SK-N-SH treated with all-trans-retinoic acid at 6 μM for 48 hours (cell line): ENCODE results near the gene PAMR1.
A peak's percentile ranks its signal among the peaks of the same experiment; 100 is the strongest.

Experiments
- ATAC-seq: fragments of 200-7000 bp; cut with Tn5 transposase; 3 replicates; pipeline ENCODE4 v1.9.1; 2020; ENCODE audit warnings: mild to moderate bottlenecking, moderate library complexity
- ARNTL ChIP-seq: fragments of 450-650 bp; formaldehyde crosslinking; IDR thresholded peaks from 2 replicates; pipeline ENCODE4 v1.5.0; 2020; ENCODE audit warnings: low read depth, mild to moderate bottlenecking, moderate library complexity, borderline replicate concordance
- BACH2 ChIP-seq: fragments of 250-450 bp; sonication (Bioruptor Pico); IDR thresholded peaks from 2 replicates; pipeline ENCODE4 v1.9.0; 2021; ENCODE audit warnings: mild to moderate bottlenecking, borderline replicate concordance
- CSDC2 ChIP-seq: fragments of 250-450 bp; sonication (Bioruptor Pico); IDR thresholded peaks from 2 replicates; pipeline ENCODE4 v1.5.0; 2020; ENCODE audit warnings: mild to moderate bottlenecking, moderate library complexity
- ESRRG ChIP-seq: fragments of 250-450 bp; sonication (Bioruptor Pico); IDR thresholded peaks from 2 replicates; pipeline ENCODE4 v1.6.1; 2021; ENCODE audit warnings: mild to moderate bottlenecking
- GLIS3 ChIP-seq: fragments of 250-450 bp; sonication (Bioruptor Pico); IDR thresholded peaks from 2 replicates; pipeline ENCODE4 v1.5.0; 2020; ENCODE audit warnings: mild to moderate bottlenecking, moderate library complexity
- OSR1 ChIP-seq: fragments of 250-450 bp; sonication (Bioruptor Pico); IDR thresholded peaks from 2 replicates; pipeline ENCODE4 v1.8.0; 2022; ENCODE audit warnings: moderate library complexity, mild to moderate bottlenecking, inconsistent platforms
- PPARA ChIP-seq: fragments of 250-450 bp; sonication (Bioruptor Pico); IDR thresholded peaks from 2 replicates; pipeline ENCODE4 v1.5.0; 2020; ENCODE audit warnings: mild to moderate bottlenecking, borderline replicate concordance
- RARB ChIP-seq: fragments of 250-450 bp; sonication (Bioruptor Pico); IDR thresholded peaks from 2 replicates; pipeline ENCODE4 v1.8.0; 2021; ENCODE audit warnings: mild to moderate bottlenecking, moderate library complexity
- SNAI2 ChIP-seq: fragments of 250-450 bp; sonication (Bioruptor Pico); IDR thresholded peaks from 2 replicates; pipeline ENCODE4 v1.5.0; 2020; ENCODE audit warnings: mild to moderate bottlenecking, moderate library complexity
- TCF4 ChIP-seq: fragments of 250-450 bp; sonication (Bioruptor Pico); IDR thresholded peaks from 2 replicates; pipeline ENCODE4 v1.8.0; 2021; ENCODE audit warnings: mild to moderate bottlenecking, moderate library complexity, borderline replicate concordance
- TOX ChIP-seq: fragments of 250-450 bp; sonication (Bioruptor Pico); IDR thresholded peaks from 2 replicates; pipeline ENCODE4 v1.8.0; 2021; ENCODE audit warnings: mild to moderate bottlenecking, moderate library complexity, borderline replicate concordance
- ZC3H10 ChIP-seq: fragments of 250-450 bp; sonication (Bioruptor Pico); IDR thresholded peaks from 2 replicates; pipeline ENCODE4 v1.5.1; 2021; ENCODE audit warnings: mild to moderate bottlenecking, moderate library complexity
- ZFP3 ChIP-seq: fragments of 250-450 bp; sonication (Bioruptor Pico); IDR thresholded peaks from 2 replicates; pipeline ENCODE4 v1.5.0; 2020; ENCODE audit warnings: mild to moderate bottlenecking, moderate library complexity
- ZFP30 ChIP-seq: fragments of 450-650 bp; formaldehyde crosslinking; IDR thresholded peaks from 2 replicates; pipeline ENCODE4 v1.5.0; 2022; ENCODE audit warnings: mild to moderate bottlenecking, moderate library complexity
- ZNF565 ChIP-seq: fragments of 450-650 bp; formaldehyde crosslinking; conservative IDR thresholded peaks from 2 replicates; pipeline ENCODE4 v1.5.0; 2020; ENCODE audit warnings: low read depth, mild to moderate bottlenecking, moderate library complexity
- ZNF70 ChIP-seq: fragments of 450-650 bp; formaldehyde crosslinking; IDR thresholded peaks from 2 replicates; pipeline ENCODE4 v1.5.0; 2020; ENCODE audit warnings: mild to moderate bottlenecking, moderate library complexity
- ZNF8 ChIP-seq: fragments of 450-650 bp; formaldehyde crosslinking; IDR thresholded peaks from 2 replicates; pipeline ENCODE4 v1.5.0; 2020; ENCODE audit warnings: mild to moderate bottlenecking, moderate library complexity
- TF ChIP-seq, protein P1 (sequence below): fragments of 250-450 bp; sonication (Bioruptor Pico); IDR thresholded peaks from 2 replicates; pipeline ENCODE4 v1.5.1; 2021; ENCODE audit warnings: mild to moderate bottlenecking, moderate library complexity
- TF ChIP-seq, protein P2 (sequence below): fragments of 250-450 bp; sonication (Bioruptor Pico); IDR thresholded peaks from 2 replicates; pipeline ENCODE4 v1.5.1; 2020; ENCODE audit warnings: low read depth, mild to moderate bottlenecking, moderate library complexity
- TF ChIP-seq, protein P3 (sequence below): fragments of 250-450 bp; sonication (Bioruptor Pico); IDR thresholded peaks from 2 replicates; pipeline ENCODE4 v1.8.0; 2020; ENCODE audit warnings: mild to moderate bottlenecking, moderate library complexity, borderline replicate concordance
- TF ChIP-seq, protein P4 (sequence below): fragments of 250-450 bp; sonication (Bioruptor Pico); IDR thresholded peaks from 2 replicates; pipeline ENCODE4 v1.8.0; 2021; ENCODE audit warnings: low read depth, mild to moderate bottlenecking, moderate library complexity, borderline replicate concordance
- TF ChIP-seq, protein P5 (sequence below): fragments of 250-450 bp; sonication (Bioruptor Pico); IDR thresholded peaks from 2 replicates; pipeline ENCODE4 v1.5.0; 2020; ENCODE audit warnings: mild to moderate bottlenecking, moderate library complexity

The PAMR1 gene

DNA sequence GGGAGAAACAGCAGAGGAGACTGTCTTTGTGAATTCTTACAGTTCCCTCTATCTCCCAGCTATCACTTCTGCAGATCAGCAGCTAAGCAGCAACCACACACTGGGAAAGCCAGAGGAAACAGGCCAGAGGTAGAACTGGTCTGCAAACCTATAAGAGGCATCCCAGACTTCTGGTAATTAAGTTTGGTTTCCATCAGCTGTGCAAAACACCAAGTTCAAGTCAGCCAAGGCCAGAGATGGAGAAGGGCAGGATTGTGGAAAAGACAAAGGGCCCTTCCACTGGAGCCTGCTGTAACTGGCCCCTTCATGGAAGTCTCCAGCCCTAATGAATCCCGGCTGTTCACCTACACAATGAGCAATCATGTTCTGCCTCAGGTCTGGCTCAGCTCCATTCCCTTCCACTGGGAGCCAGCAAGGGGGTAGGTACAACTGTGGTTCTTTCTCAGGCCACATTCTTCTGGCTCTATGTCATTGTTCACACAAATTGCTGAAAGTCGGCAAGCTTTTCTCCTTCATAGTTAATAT lies 4.6 kb upstream of the PAMR1 start (continued):
- no peak for TF ChIP-seq BACH2 (CRISPR knock-in tag)
- no peak for TF ChIP-seq TOX (CRISPR knock-in tag)
- peak; percentile 83; the same call in 1 of the 2 replicates for TF ChIP-seq CSDC2

DNA sequence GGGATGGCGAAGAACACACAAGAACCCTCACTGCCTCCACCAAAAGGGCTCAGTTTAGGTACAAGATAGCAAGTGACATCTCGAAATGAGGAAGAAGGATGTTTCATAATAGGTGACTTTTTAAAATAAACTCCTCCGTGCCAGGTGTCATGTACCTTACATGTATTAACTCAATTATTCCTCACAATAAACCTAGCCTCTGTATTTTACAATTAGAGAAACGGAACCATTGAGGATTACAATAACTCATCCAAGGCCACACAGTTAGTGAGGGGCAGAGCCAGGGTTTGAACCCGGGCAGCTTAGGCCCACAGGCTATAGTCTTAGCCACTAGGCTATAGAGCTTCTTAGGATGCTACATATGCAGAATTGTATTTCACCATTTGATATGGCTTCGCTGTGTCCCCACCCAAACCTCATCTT lies 965 bp upstream of the PAMR1 start:
- no peak for ATAC-seq
- TF ChIP-seq RARB (CRISPR knock-in tag) (no peak), ZNF565 (no peak), BACH2 (CRISPR knock-in tag) (no peak), CSDC2 (no peak), ARNTL (CRISPR knock-in tag) (no peak), OSR1 (no peak), ZFP30 (no peak), ZNF70 (no peak), GLIS3 (CRISPR knock-in tag) (no peak), TCF4 (CRISPR knock-in tag) (no peak), ZFP3 (CRISPR knock-in tag) (no peak), ZC3H10 (no peak), ESRRG (CRISPR knock-in tag) (no peak)
- TF ChIP-seq, protein P1, sequence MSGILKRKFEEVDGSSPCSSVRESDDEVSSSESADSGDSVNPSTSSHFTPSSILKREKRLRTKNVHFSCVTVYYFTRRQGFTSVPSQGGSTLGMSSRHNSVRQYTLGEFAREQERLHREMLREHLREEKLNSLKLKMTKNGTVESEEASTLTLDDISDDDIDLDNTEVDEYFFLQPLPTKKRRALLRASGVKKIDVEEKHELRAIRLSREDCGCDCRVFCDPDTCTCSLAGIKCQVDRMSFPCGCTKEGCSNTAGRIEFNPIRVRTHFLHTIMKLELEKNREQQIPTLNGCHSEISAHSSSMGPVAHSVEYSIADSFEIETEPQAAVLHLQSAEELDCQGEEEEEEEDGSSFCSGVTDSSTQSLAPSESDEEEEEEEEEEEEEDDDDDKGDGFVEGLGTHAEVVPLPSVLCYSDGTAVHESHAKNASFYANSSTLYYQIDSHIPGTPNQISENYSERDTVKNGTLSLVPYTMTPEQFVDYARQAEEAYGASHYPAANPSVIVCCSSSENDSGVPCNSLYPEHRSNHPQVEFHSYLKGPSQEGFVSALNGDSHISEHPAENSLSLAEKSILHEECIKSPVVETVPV (CRISPR knock-in tag) = no peak
- TF ChIP-seq, protein P2, sequence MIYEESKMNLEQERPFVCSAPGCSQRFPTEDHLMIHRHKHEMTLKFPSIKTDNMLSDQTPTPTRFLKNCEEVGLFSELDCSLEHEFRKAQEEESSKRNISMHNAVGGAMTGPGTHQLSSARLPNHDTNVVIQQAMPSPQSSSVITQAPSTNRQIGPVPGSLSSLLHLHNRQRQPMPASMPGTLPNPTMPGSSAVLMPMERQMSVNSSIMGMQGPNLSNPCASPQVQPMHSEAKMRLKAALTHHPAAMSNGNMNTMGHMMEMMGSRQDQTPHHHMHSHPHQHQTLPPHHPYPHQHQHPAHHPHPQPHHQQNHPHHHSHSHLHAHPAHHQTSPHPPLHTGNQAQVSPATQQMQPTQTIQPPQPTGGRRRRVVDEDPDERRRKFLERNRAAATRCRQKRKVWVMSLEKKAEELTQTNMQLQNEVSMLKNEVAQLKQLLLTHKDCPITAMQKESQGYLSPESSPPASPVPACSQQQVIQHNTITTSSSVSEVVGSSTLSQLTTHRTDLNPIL (CRISPR knock-in tag) = no peak
- TF ChIP-seq, protein P3, sequence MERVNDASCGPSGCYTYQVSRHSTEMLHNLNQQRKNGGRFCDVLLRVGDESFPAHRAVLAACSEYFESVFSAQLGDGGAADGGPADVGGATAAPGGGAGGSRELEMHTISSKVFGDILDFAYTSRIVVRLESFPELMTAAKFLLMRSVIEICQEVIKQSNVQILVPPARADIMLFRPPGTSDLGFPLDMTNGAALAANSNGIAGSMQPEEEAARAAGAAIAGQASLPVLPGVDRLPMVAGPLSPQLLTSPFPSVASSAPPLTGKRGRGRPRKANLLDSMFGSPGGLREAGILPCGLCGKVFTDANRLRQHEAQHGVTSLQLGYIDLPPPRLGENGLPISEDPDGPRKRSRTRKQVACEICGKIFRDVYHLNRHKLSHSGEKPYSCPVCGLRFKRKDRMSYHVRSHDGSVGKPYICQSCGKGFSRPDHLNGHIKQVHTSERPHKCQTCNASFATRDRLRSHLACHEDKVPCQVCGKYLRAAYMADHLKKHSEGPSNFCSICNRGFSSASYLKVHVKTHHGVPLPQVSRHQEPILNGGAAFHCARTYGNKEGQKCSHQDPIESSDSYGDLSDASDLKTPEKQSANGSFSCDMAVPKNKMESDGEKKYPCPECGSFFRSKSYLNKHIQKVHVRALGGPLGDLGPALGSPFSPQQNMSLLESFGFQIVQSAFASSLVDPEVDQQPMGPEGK (CRISPR knock-in tag) = no peak
- TF ChIP-seq, protein P4, sequence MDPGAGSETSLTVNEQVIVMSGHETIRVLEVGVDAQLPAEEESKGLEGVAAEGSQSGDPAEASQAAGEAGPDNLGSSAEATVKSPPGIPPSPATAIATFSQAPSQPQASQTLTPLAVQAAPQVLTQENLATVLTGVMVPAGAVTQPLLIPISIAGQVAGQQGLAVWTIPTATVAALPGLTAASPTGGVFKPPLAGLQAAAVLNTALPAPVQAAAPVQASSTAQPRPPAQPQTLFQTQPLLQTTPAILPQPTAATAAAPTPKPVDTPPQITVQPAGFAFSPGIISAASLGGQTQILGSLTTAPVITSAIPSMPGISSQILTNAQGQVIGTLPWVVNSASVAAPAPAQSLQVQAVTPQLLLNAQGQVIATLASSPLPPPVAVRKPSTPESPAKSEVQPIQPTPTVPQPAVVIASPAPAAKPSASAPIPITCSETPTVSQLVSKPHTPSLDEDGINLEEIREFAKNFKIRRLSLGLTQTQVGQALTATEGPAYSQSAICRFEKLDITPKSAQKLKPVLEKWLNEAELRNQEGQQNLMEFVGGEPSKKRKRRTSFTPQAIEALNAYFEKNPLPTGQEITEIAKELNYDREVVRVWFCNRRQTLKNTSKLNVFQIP = no peak

DNA sequence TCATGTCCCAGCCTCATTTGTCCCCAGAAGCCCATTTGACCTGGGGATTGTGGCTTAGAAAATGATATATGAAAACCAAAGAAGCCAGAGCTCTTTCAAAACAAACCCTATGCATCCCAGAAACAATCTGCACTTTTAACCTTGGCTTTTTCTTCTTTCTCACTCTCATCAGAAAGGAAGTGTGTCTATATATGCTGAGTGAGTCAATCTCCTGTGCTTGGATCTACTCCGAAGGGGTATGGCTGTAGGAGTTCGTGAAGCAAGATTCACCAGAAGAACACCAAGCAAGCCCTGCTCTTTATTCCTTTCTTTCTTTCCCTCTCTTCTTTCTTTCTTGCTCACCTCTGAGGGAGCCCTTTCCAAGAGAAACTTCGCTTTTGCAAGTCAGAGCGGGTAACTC lies 636 bp downstream of the PAMR1 start:
- no peak for ATAC-seq
- TF ChIP-seq ZNF565 (no peak), TCF4 (CRISPR knock-in tag) (no peak), ZFP3 (CRISPR knock-in tag) (no peak), SNAI2 (CRISPR knock-in tag) (no peak), PPARA (CRISPR knock-in tag) (no peak), ZNF8 (CRISPR knock-in tag) (no peak), ZC3H10 (no peak), ZFP30 (no peak), ESRRG (CRISPR knock-in tag) (no peak)
- TF ChIP-seq, protein P5, sequence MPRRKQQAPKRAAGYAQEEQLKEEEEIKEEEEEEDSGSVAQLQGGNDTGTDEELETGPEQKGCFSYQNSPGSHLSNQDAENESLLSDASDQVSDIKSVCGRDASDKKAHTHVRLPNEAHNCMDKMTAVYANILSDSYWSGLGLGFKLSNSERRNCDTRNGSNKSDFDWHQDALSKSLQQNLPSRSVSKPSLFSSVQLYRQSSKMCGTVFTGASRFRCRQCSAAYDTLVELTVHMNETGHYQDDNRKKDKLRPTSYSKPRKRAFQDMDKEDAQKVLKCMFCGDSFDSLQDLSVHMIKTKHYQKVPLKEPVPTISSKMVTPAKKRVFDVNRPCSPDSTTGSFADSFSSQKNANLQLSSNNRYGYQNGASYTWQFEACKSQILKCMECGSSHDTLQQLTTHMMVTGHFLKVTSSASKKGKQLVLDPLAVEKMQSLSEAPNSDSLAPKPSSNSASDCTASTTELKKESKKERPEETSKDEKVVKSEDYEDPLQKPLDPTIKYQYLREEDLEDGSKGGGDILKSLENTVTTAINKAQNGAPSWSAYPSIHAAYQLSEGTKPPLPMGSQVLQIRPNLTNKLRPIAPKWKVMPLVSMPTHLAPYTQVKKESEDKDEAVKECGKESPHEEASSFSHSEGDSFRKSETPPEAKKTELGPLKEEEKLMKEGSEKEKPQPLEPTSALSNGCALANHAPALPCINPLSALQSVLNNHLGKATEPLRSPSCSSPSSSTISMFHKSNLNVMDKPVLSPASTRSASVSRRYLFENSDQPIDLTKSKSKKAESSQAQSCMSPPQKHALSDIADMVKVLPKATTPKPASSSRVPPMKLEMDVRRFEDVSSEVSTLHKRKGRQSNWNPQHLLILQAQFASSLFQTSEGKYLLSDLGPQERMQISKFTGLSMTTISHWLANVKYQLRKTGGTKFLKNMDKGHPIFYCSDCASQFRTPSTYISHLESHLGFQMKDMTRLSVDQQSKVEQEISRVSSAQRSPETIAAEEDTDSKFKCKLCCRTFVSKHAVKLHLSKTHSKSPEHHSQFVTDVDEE (CRISPR knock-in tag) = no peak
- TF ChIP-seq, protein P1 (CRISPR knock-in tag) = no peak
- TF ChIP-seq, protein P2 (CRISPR knock-in tag) = no peak
- TF ChIP-seq, protein P4 = no peak
- TF ChIP-seq, protein P3 (CRISPR knock-in tag) = no peak
